Measurements from ENCODE around the gene RETREG1.

DNA sequence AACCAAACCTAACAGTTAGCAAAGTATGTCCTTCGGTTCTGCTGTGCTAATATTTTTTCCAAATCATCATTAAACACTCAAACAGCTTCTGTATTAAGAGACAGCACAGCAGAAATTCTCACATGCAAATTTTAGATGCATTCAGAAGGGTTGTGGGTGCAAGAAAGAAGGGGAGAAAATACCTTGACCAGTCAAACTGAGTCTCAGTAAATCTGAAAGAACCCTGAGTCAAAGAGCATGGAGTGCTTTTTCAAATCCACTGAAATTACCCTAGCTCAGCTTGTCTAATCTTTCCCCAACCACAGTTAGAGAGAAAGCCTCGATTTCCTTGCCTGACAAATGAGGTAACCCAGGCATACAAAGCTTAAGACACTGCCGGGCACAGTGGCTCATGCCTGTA lies 55.1 kb downstream of the RETREG1 start:
- TF ChIP-seq, protein P1, sequence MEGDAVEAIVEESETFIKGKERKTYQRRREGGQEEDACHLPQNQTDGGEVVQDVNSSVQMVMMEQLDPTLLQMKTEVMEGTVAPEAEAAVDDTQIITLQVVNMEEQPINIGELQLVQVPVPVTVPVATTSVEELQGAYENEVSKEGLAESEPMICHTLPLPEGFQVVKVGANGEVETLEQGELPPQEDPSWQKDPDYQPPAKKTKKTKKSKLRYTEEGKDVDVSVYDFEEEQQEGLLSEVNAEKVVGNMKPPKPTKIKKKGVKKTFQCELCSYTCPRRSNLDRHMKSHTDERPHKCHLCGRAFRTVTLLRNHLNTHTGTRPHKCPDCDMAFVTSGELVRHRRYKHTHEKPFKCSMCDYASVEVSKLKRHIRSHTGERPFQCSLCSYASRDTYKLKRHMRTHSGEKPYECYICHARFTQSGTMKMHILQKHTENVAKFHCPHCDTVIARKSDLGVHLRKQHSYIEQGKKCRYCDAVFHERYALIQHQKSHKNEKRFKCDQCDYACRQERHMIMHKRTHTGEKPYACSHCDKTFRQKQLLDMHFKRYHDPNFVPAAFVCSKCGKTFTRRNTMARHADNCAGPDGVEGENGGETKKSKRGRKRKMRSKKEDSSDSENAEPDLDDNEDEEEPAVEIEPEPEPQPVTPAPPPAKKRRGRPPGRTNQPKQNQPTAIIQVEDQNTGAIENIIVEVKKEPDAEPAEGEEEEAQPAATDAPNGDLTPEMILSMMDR (conservative IDR thresholded peaks at IDR 0.05) = no peak
- no peak for TF ChIP-seq ZFX (IDR thresholded peaks at IDR 0.05)

Data from C4-2B (cell line).